ENCODE results near the gene DUSP16.

DUSP16 gene

GRCh38 chr12:12433203-12433731 lies 129.4 kb downstream of the DUSP16 start:
- DNase-seq: no peak

- no peak for DNase-seq
These were observed 130.3 kb downstream of the DUSP16 start for GRCh38 chr12:12432364-12432763.

- no peak for DNase-seq
These were observed 133.6 kb downstream of the DUSP16 start for GRCh38 chr12:12428961-12429657.

- no peak for DNase-seq
These were observed 134.6 kb downstream of the DUSP16 start for GRCh38 chr12:12428047-12428446.

GRCh38 chr12:12427568-12427967 lies 135.1 kb downstream of the DUSP16 start:
- no peak for DNase-seq

GRCh38 chr12:12425616-12426015 lies 137.0 kb downstream of the DUSP16 start:
- no peak for DNase-seq

GRCh38 chr12:12425001-12425400 lies 137.7 kb downstream of the DUSP16 start:
- DNase-seq: no peak

Data from hematopoietic multipotent progenitor cell treated with erythropoietin and hydrocortisone succinate and interleukin-3 and kit ligand, for 4 days (in vitro differentiated cells).